ENCODE measurements around the gene ENPEP. TPM values are rescaled to one million over a fixed set of nuclear protein-coding genes. Genes with fewer than 3 reads are reported as not detected.

The ENPEP gene
- total and polyA plus RNA-seq, 10 of the 15 experiments (the other 5 are each of a cell fraction or from before 2014, with no cell fraction given): 0.03 TPM; not detected in 9

- in situ Hi-C loops (cut with MboI): no loop called here
- Histone ChIP-seq H3K79me2 (ENCODE audit: control insufficient read depth, insufficient read depth, low read length) (no peaks in the 10 kb centered on the region), H3K4me1 (ENCODE audit: control insufficient read depth, insufficient read depth, low read length) (no peaks in the 10 kb centered on the region), H3K36me3 (ENCODE audit: control insufficient read depth in 2 of 2, insufficient read depth in 2 of 2, low read length in 1 of 2) (no peaks in the 10 kb centered on the region), H3K4me2 (ENCODE audit: control insufficient read depth, insufficient read depth) (no peak overlapping the region), H3K9me3 (replicated peaks; ENCODE audit: control insufficient read depth, insufficient read depth, low read length) (no peaks in the 10 kb centered on the region), H3K27ac (ENCODE audit: control insufficient read depth, insufficient read depth) (no peak overlapping the region), H3K4me3 (no peak overlapping the region), H2AFZ (ENCODE audit: control insufficient read depth, low read depth, low read length) (no peak overlapping the region), H4K20me1 (ENCODE audit: control insufficient read depth, insufficient read depth) (no peaks in the 10 kb centered on the region), H3K27me3 (replicated peaks in 1 of 2; ENCODE audit: control insufficient read depth in 2 of 2, insufficient read depth in 2 of 2, low read length in 1 of 2) (no peaks in the 10 kb centered on the region), H3K9ac (ENCODE audit: control insufficient read depth, insufficient read depth, low read length) (no peak overlapping the region)
- 31% methylated on average over 2 of the region's 2 CpGs for WGBS (ENCODE audit: insufficient coverage, insufficient replicate concordance, low lambda C conversion rate, missing lambda C conversion rate)
- SMC1A ChIA-PET (ENCODE audit: uncharacterized antibody, unreplicated experiment): no interaction called here
- RAD21 ChIA-PET (ENCODE audit: unreplicated experiment): no interaction called here
- no peak for DNase-seq (ENCODE audit: low read depth, low spot score)
- intact Hi-C loops (cut with micrococcal nuclease; ENCODE audit: unreplicated experiment): no loop called here
- no peak for FAIRE-seq
- TF ChIP-seq CEBPZ (IDR thresholded peaks at IDR 0.05; ENCODE audit: low read depth, low read length): no peak
- no peak for TF ChIP-seq ASH2L (IDR thresholded peaks at IDR 0.05; ENCODE audit: borderline replicate concordance, low read depth)
- no peak for ATAC-seq
- CTCF ChIA-PET: no interaction called here
- BruUV-seq (replicated peaks): no TSS peak
- POLR2A ChIA-PET: no interaction called here
Observed at GRCh38 chr4:110553197-110553596, 77.2 kb downstream of the ENPEP start.

GRCh38 chr4:110567214-110567613 is 91.3 kb downstream of the ENPEP start:
- RAD21 ChIA-PET (ENCODE audit: unreplicated experiment): no interaction called here
- no peak overlapping the region for H3K4me2 ChIP-seq (ENCODE audit: control insufficient read depth, insufficient read depth)
- in situ Hi-C loops (cut with MboI): no loop called here
- 65% methylated on average over 6 of the region's 6 CpGs for WGBS (ENCODE audit: insufficient coverage, insufficient replicate concordance, low lambda C conversion rate, missing lambda C conversion rate)
- no peak overlapping the region for H2AFZ ChIP-seq (ENCODE audit: control insufficient read depth, low read depth, low read length)
- H3K79me2 ChIP-seq (ENCODE audit: control insufficient read depth, insufficient read depth, low read length): no peaks in the 10 kb centered on the region
- TF ChIP-seq TCF12 (IDR thresholded peaks at IDR 0.05; ENCODE audit: low read depth, low read length) (no peak), SKIL (IDR thresholded peaks at IDR 0.05; ENCODE audit: low read depth, poor library complexity, severe bottlenecking) (no peak), NBN (IDR thresholded peaks at IDR 0.05) (no peak), BACH1 (IDR thresholded peaks at IDR 0.05; ENCODE audit: borderline replicate concordance) (no peak), HDAC6 (IDR thresholded peaks at IDR 0.05; ENCODE audit: unreplicated experiment) (no peak), SP1 (IDR thresholded peaks at IDR 0.05; ENCODE audit: low read depth, low read length) (no peak), EED (IDR thresholded peaks at IDR 0.05; ENCODE audit: low read depth) (no peak)
- ATAC-seq (no peak), FAIRE-seq (no peak), DNase-seq (ENCODE audit: low read depth, low spot score) (no peak)
- no peaks in the 10 kb centered on the region for H4K20me1 ChIP-seq (ENCODE audit: control insufficient read depth, insufficient read depth)
- no peak overlapping the region for H3K4me3 ChIP-seq
- POLR2A ChIA-PET: no interaction called here
- SMC1A ChIA-PET (ENCODE audit: uncharacterized antibody, unreplicated experiment): no interaction called here
- no TSS peak for BruUV-seq (replicated peaks)
- H3K36me3 ChIP-seq (ENCODE audit: control insufficient read depth in 2 of 2, insufficient read depth in 2 of 2, low read length in 1 of 2): no peaks in the 10 kb centered on the region
- intact Hi-C loops (cut with micrococcal nuclease; ENCODE audit: unreplicated experiment): no loop called here
- H3K4me1 ChIP-seq (ENCODE audit: control insufficient read depth, insufficient read depth, low read length): no peaks in the 10 kb centered on the region
- no peak overlapping the region for H3K9ac ChIP-seq (ENCODE audit: control insufficient read depth, insufficient read depth, low read length)
- no peak overlapping the region for H3K27ac ChIP-seq (ENCODE audit: control insufficient read depth, insufficient read depth)
- no peaks in the 10 kb centered on the region for H3K27me3 ChIP-seq (replicated peaks in 1 of 2; ENCODE audit: control insufficient read depth in 2 of 2, insufficient read depth in 2 of 2, low read length in 1 of 2)
- CTCF ChIA-PET: no interaction called here
- H3K9me3 ChIP-seq (replicated peaks; ENCODE audit: control insufficient read depth, insufficient read depth, low read length): no peaks in the 10 kb centered on the region

Data from GM12878 (cell line).